ENCODE data around the gene SMKR1.

Gene SMKR1

DNA sequence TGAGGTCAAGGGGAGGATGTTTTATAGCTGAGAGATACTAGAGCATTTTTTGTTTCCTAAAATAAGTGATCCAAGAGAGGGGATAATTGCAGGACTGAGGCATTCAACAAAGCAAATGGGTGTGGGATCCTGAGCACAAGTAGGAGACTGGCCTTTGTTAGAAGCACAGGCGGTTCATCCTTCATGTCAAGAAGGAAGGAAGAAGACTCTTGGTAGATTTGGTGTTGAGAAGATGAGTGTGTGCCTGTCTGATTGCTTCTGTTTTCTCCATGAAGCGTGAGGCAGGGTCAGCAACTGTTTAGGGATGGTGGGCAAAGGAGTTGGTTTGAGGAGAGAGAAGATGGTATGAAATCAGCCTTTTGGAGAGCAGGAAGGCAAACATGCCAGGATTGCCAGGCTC is 40.5 kb upstream of the SMKR1 start:
- no peak for DNase-seq (ENCODE audit: low spot score)
- TF ChIP-seq, protein P1, sequence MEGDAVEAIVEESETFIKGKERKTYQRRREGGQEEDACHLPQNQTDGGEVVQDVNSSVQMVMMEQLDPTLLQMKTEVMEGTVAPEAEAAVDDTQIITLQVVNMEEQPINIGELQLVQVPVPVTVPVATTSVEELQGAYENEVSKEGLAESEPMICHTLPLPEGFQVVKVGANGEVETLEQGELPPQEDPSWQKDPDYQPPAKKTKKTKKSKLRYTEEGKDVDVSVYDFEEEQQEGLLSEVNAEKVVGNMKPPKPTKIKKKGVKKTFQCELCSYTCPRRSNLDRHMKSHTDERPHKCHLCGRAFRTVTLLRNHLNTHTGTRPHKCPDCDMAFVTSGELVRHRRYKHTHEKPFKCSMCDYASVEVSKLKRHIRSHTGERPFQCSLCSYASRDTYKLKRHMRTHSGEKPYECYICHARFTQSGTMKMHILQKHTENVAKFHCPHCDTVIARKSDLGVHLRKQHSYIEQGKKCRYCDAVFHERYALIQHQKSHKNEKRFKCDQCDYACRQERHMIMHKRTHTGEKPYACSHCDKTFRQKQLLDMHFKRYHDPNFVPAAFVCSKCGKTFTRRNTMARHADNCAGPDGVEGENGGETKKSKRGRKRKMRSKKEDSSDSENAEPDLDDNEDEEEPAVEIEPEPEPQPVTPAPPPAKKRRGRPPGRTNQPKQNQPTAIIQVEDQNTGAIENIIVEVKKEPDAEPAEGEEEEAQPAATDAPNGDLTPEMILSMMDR (IDR thresholded peaks at IDR 0.05; ENCODE audit: extremely low read depth, missing control alignments): no peak

DNA sequence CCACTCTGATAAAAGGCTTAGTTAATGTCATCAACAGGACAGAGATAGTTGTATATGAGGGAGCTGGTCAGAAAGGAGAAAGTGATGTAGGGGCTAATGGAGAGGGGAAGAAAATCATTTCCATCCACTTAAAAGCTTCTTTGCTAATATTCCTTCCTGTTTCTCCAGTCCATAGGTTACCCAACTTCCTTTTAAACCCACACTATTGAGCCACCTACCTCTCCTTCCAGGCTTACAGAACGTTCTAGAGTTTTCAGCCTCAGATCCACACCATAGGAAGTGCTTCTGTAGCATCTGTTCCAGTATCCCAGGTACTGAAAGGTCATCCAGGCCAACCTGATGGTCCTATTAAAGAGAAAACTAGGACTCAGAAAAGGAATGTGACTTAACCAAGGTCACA is 39.9 kb upstream of the SMKR1 start:
- TF ChIP-seq, protein P1 (IDR thresholded peaks at IDR 0.05; ENCODE audit: extremely low read depth, missing control alignments): no peak
- no peak for DNase-seq (ENCODE audit: low spot score)

- no peak for DNase-seq (ENCODE audit: low spot score)
These were observed 38.1 kb upstream of the SMKR1 start for GRCh38 chr7:129464194-129464593.

GRCh38 chr7:129465080-129465479 is 37.3 kb upstream of the SMKR1 start:
- TF ChIP-seq, protein P1 (IDR thresholded peaks at IDR 0.05; ENCODE audit: extremely low read depth, missing control alignments): no peak

More at GRCh38 chr7:129464194-129464593, 38.1 kb upstream of the SMKR1 start:
- TF ChIP-seq, protein P1 (IDR thresholded peaks at IDR 0.05; ENCODE audit: extremely low read depth, missing control alignments): no peak

DNA sequence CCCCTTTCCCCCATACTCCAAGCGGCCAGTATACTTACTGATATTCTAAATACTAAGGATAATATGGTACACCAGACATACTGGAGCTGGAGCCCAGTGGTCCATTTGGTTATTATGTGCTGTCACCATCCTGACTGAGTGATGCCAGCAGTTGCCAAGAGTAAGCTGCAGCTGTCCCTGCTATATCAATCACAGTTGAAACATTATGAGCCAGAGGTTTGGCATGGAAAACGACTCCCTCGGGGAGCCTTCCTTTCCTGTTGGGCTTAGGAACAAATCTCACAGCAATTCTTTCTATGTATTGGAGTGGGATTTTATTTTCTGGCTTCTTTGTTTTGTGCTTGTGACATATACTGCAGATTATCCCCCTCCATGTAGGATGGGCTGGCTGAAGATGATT is 35.5 kb upstream of the SMKR1 start:
- TF ChIP-seq, protein P1 (IDR thresholded peaks at IDR 0.05; ENCODE audit: extremely low read depth, missing control alignments): no peak
- no peak for DNase-seq (ENCODE audit: low spot score)

More at GRCh38 chr7:129465080-129465479, 37.3 kb upstream of the SMKR1 start:
- DNase-seq (ENCODE audit: low spot score): no peak

GRCh38 chr7:129468087-129468486 is 34.2 kb upstream of the SMKR1 start:
- no peak for DNase-seq (ENCODE audit: low spot score)

GRCh38 chr7:129468547-129468946 is 33.8 kb upstream of the SMKR1 start:
- TF ChIP-seq, protein P1 (IDR thresholded peaks at IDR 0.05; ENCODE audit: extremely low read depth, missing control alignments): no peak
- DNase-seq (ENCODE audit: low spot score): no peak

More at GRCh38 chr7:129468087-129468486, 34.2 kb upstream of the SMKR1 start:
- TF ChIP-seq, protein P1 (IDR thresholded peaks at IDR 0.05; ENCODE audit: extremely low read depth, missing control alignments): no peak

All from GM20000 (cell line).